CD14-positive monocyte (primary cell): ENCODE results near the gene ERP27. TPM values are rescaled to one million over a fixed set of nuclear protein-coding genes. Genes with fewer than 3 reads are reported as not detected.

Experiments
- DNase-seq, 3 donors: peaks; one replicate each; pipeline ENCODE4 v3.0.0-alpha.2; 2011 to 2022
- H2AFZ ChIP-seq: 2 replicates; pipeline ENCODE4 v1.6.0; 2012; ENCODE audit warnings: mild to moderate bottlenecking, low read depth, low read length, inconsistent platforms; ENCODE audit not compliant: insufficient read depth, poor library complexity, severe bottlenecking
- H3K27ac ChIP-seq, 2 donors: 1 replicate in 1 of 2; 2 replicates in 1 of 2; pipeline ENCODE4 v1.5.1; 2012 to 2013; ENCODE audit warnings: low read length in 2 of 2, control low read depth in 1 of 2, inconsistent platforms in 1 of 2, low read depth in 1 of 2, mild to moderate bottlenecking in 1 of 2
- H3K27me3 ChIP-seq, 2 donors: one replicate each; pipeline versions ENCODE4 v1.6.0 to v1.6.1; 2011 to 2013; ENCODE audit warnings: low read length in 2 of 2; ENCODE audit not compliant: control insufficient read depth in 2 of 2, insufficient read depth in 2 of 2
- H3K36me3 ChIP-seq, 2 donors: replicated peaks in 1 of 2; 1 replicate in 1 of 2; 2 replicates in 1 of 2; pipeline versions ENCODE4 v1.5.1 to v1.6.1; 2012 to 2013; ENCODE audit warnings: low read length in 2 of 2, control low read depth in 1 of 2, inconsistent platforms in 1 of 2, mild to moderate bottlenecking in 1 of 2; ENCODE audit not compliant: insufficient read depth in 2 of 2, control insufficient read depth in 1 of 2
- H3K4me1 ChIP-seq, 2 donors: 1 replicate in 1 of 2; 2 replicates in 1 of 2; pipeline versions ENCODE4 v1.5.1 to v1.6.1; 2012 to 2013; ENCODE audit warnings: low read length in 2 of 2, control low read depth in 1 of 2, inconsistent platforms in 1 of 2, mild to moderate bottlenecking in 1 of 2, moderate library complexity in 1 of 2; ENCODE audit not compliant: insufficient read depth in 2 of 2, control insufficient read depth in 1 of 2
- H3K4me2 ChIP-seq: replicated peaks from 2 replicates; pipeline ENCODE3; 2012; ENCODE audit warnings: low read length, moderate library complexity, mild to moderate bottlenecking; ENCODE audit not compliant: poor library complexity, severe bottlenecking; ENCODE audit errors: extremely low read depth
- H3K4me3 ChIP-seq, 3 experiments: fragments of 200-600 bp in 1 of 3; sonication (generic) in 1 of 3; replicated peaks in 1 of 3; 1 replicate in 2 of 3; 2 replicates in 1 of 3; pipeline ENCODE4 v1.5.1; 2011 to 2013; ENCODE audit warnings: low read length in 3 of 3, mild to moderate bottlenecking in 3 of 3, control low read depth in 2 of 3, low read depth in 2 of 3, inconsistent platforms in 1 of 3, moderate library complexity in 1 of 3
- H3K79me2 ChIP-seq: 2 replicates; pipeline ENCODE4 v1.6.0; 2012; ENCODE audit warnings: mild to moderate bottlenecking, control low read depth, inconsistent platforms, low read length, moderate library complexity; ENCODE audit not compliant: insufficient read depth
- H3K9ac ChIP-seq: 2 replicates; pipeline ENCODE4 v1.6.0; 2017; ENCODE audit warnings: low read length, mild to moderate bottlenecking; ENCODE audit not compliant: insufficient read depth, poor library complexity, severe bottlenecking
- H3K9me3 ChIP-seq, 2 donors: replicated peaks in 1 of 2; 1 replicate in 1 of 2; 2 replicates in 1 of 2; pipeline versions ENCODE4 v1.5.1 to v1.6.1; 2012 to 2013; ENCODE audit warnings: low read length in 2 of 2, control low read depth in 1 of 2; ENCODE audit not compliant: control insufficient read depth in 1 of 2, insufficient read depth in 1 of 2
- H4K20me1 ChIP-seq: 2 replicates; pipeline ENCODE4 v1.6.0; 2012; ENCODE audit warnings: mild to moderate bottlenecking, low read length, control low read depth, moderate library complexity; ENCODE audit not compliant: insufficient read depth
- H3K27ac Mint-ChIP-seq, 7 donors: one replicate each; pipeline ENCODE4 v1.8.0; 2020; ENCODE audit warnings: mild to moderate bottlenecking in 7 of 7, mixed read lengths in 7 of 7, moderate library complexity in 6 of 7, inconsistent platforms in 2 of 7
- H3K27me3 Mint-ChIP-seq, 3 donors: one replicate each; pipeline ENCODE4 v1.8.0; 2021 to 2022; ENCODE audit warnings: low read depth in 3 of 3, mild to moderate bottlenecking in 3 of 3, mixed read lengths in 3 of 3, moderate library complexity in 3 of 3, inconsistent platforms in 1 of 3
- H3K36me3 Mint-ChIP-seq, 2 donors: one replicate each; pipeline ENCODE4 v1.8.0; 2020; ENCODE audit warnings: mixed read lengths in 2 of 2, inconsistent platforms in 1 of 2, mild to moderate bottlenecking in 1 of 2
- H3K4me1 Mint-ChIP-seq: one replicate; pipeline ENCODE4 v1.8.0; 2020; ENCODE audit warnings: mild to moderate bottlenecking, mixed read lengths
- H3K4me3 Mint-ChIP-seq, 2 donors: one replicate each; pipeline ENCODE4 v1.8.0; 2020; ENCODE audit warnings: mild to moderate bottlenecking in 2 of 2, mixed read lengths in 2 of 2, moderate library complexity in 1 of 2
- H3K9me3 Mint-ChIP-seq, 7 donors: one replicate each; pipeline ENCODE4 v1.8.0; 2020 to 2022; ENCODE audit warnings: mixed read lengths in 7 of 7, mild to moderate bottlenecking in 6 of 7, moderate library complexity in 6 of 7, inconsistent platforms in 2 of 7
- WGBS: methylation state at CpG from one replicate; pipeline ENCODE4 v1.1.5; 2013; ENCODE audit warnings: missing lambda C conversion rate; ENCODE audit not compliant: insufficient coverage; 5-methylcytosine and 5-hydroxymethylcytosine counted together
- intact Hi-C, 2 donors: fragments of 100-400 bp; cut with micrococcal nuclease; formaldehyde crosslinking; loops; one replicate each; pipeline versions ENCODE4 v1.15.0 to v1.15.1; 2023
- polyA plus RNA-seq, 3 donors: library from polyadenylated mRNA; depleted of rRNA in 1 of 3; unstranded in 2 of 3; stranded (reverse) in 1 of 3; fragments of 300-500 nt in 2 of 3; fragments of >200 nt in 1 of 3; fragmentation: Illumina TruSeq in 2 of 3; gene quantifications; 1 replicate in 2 of 3; 2 replicates in 1 of 3; pipeline ENCODE4 v1.2.3, GENCODE V29; 2012 to 2021
- TF ChIP-seq, protein P1 (sequence below): fragments of 200-600 bp; IDR thresholded peaks from one replicate; pipeline ENCODE4 v1.8.0; 2022; ENCODE audit warnings: antibody characterized with exemption, mild to moderate bottlenecking

Gene ERP27
- polyA plus RNA-seq, 3 donors = 2.5 to 7.2 (median 2.5) TPM

DNA sequence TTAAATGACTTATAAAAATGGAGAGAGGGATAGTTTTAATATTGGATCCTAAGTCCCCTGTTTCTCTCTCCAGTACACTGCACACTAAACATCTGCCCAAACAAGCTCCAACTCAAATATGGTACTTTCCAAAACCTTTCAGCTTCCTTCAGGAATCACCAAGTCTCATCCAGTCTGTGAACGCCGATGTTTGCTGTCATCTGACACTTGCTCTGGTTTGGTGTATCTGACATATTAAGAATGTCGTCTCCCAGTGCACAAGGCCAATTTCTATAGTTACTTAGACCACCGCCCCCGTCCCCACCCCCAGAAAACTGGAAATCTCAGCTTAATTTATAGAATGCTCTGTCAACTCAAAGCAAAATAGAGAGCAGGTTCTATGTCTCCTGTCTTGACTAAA is 47.6 kb downstream of the ERP27 start:
- Mint-ChIP-seq H3K27me3 (peaks cover 13 to 24% (median 20%) of the 10 kb centered on the region in 3 donors), H3K4me3 (no peak overlapping the region), H3K9me3 (peaks cover 0 to 2% (median 0%) of the 10 kb centered on the region in 7 donors), H3K4me1 (peaks cover 10% of the 10 kb centered on the region), H3K27ac (no peak overlapping the region), H3K36me3 (no peaks in the 10 kb centered on the region)
- Histone ChIP-seq H3K27ac (no peak overlapping the region), H3K9ac (no peak overlapping the region), H2AFZ (no peak overlapping the region), H3K4me1 (peaks cover 7 to 8% of the 10 kb centered on the region in 2 donors), H4K20me1 (no peaks in the 10 kb centered on the region), H3K79me2 (no peaks in the 10 kb centered on the region), H3K4me2 (no peak overlapping the region), H3K36me3 (no peaks in the 10 kb centered on the region), H3K9me3 (no peaks in the 10 kb centered on the region), H3K27me3 (peaks cover 8 to 22% of the 10 kb centered on the region in 2 donors), H3K4me3 (no peak overlapping the region)
- WGBS = no CpG with 5 or more reads among the region's 5 CpGs
- DNase-seq = no peak
- TF ChIP-seq, protein P1, sequence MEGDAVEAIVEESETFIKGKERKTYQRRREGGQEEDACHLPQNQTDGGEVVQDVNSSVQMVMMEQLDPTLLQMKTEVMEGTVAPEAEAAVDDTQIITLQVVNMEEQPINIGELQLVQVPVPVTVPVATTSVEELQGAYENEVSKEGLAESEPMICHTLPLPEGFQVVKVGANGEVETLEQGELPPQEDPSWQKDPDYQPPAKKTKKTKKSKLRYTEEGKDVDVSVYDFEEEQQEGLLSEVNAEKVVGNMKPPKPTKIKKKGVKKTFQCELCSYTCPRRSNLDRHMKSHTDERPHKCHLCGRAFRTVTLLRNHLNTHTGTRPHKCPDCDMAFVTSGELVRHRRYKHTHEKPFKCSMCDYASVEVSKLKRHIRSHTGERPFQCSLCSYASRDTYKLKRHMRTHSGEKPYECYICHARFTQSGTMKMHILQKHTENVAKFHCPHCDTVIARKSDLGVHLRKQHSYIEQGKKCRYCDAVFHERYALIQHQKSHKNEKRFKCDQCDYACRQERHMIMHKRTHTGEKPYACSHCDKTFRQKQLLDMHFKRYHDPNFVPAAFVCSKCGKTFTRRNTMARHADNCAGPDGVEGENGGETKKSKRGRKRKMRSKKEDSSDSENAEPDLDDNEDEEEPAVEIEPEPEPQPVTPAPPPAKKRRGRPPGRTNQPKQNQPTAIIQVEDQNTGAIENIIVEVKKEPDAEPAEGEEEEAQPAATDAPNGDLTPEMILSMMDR = no peak
- intact Hi-C loops = no loop called here

DNA sequence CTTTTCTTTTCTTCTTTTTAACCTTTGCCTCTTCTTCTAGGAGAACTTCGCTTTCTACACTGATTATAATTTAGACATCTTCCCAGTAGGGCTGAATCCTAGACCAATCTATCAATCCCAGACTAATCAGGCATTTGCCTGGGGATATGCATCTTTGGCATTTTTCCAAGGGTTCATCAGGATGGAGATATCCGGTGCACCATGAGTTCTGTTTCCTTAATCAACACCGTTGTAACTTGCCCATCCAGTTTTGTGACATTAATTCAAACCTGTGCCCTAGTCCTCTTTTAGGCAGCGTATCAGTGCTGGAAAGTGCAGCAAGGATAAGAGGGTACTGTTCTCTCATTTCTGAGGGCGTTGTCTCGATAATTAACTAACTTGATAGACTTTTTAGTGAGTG is 52.1 kb downstream of the ERP27 start:
- DNase-seq = no peak
- Mint-ChIP-seq H3K36me3 (no peaks in the 10 kb centered on the region), H3K9me3 (peaks cover 0 to 2% (median 0%) of the 10 kb centered on the region in 7 donors), H3K4me1 (peaks cover 23% of the 10 kb centered on the region), H3K4me3 (peak overlapping the region in 1 of 2 donors; percentile 61), H3K27me3 (peaks cover 16 to 26% (median 24%) of the 10 kb centered on the region in 3 donors), H3K27ac (no peak overlapping the region)
- no peak overlapping the region for H3K4me2 ChIP-seq
- WGBS = 86% methylated on average over 1 of the region's 6 CpGs
- TF ChIP-seq, protein P1 = no peak
- intact Hi-C loops = no loop called here
- H4K20me1 ChIP-seq = no peaks in the 10 kb centered on the region
- no peak overlapping the region for H2AFZ ChIP-seq
- no peak overlapping the region for H3K4me3 ChIP-seq
- peaks cover 16 to 23% of the 10 kb centered on the region in 2 donors for H3K4me1 ChIP-seq
- H3K27ac ChIP-seq = no peak overlapping the region
- H3K9me3 ChIP-seq = no peaks in the 10 kb centered on the region
- H3K36me3 ChIP-seq = no peaks in the 10 kb centered on the region
- peaks cover 10 to 23% of the 10 kb centered on the region in 2 donors for H3K27me3 ChIP-seq
- no peak overlapping the region for H3K9ac ChIP-seq
- no peaks in the 10 kb centered on the region for H3K79me2 ChIP-seq
